Epithelial cell of esophagus (primary cell): ENCODE data around the gene SPRN.

Experiments
- DNase-seq: peaks from one replicate; pipeline ENCODE4 v3.0.0; 2010; ENCODE audit warnings: low read depth
- H3K4me3 ChIP-seq: 2 replicates; pipeline ENCODE4 v1.5.1; 2011; ENCODE audit warnings: mild to moderate bottlenecking, low read length, control low read depth
- TF ChIP-seq, protein P1 (sequence below): IDR thresholded peaks from 2 replicates; pipeline ENCODE4 v1.5.1; 2011; ENCODE audit warnings: low read depth, mild to moderate bottlenecking, low read length, control low read depth, inconsistent platforms; ENCODE audit not compliant: insufficient read depth; ENCODE audit errors: missing control alignments

SPRN gene

DNA sequence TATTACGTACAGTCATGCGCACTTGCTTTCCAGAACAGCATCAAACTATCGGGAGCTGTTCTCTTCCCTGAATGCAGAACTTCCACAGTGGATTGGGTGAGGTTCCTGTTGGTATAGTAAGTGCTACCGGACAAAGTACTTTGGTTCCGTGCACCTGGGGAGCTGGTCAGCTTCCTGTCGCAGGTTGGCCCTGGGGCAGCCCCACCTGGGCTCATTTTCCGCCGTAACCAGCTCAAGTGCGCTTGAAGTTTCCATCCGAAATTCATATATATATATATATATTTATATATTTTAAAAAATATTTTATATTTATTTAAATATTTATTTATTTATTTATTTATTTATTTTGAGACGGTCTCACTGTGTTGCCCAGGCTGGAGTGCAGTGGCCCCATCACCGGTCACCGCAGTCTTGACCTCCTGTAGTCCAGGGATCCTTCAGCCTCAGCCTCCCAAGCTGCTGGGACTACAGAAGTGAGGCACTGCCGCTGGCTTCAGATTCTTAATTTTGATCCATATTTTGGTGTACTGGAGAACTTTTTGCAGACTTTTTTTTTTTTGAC is 35.9 kb upstream of the SPRN start:
- DNase-seq, result no peak
- TF ChIP-seq, protein P1, sequence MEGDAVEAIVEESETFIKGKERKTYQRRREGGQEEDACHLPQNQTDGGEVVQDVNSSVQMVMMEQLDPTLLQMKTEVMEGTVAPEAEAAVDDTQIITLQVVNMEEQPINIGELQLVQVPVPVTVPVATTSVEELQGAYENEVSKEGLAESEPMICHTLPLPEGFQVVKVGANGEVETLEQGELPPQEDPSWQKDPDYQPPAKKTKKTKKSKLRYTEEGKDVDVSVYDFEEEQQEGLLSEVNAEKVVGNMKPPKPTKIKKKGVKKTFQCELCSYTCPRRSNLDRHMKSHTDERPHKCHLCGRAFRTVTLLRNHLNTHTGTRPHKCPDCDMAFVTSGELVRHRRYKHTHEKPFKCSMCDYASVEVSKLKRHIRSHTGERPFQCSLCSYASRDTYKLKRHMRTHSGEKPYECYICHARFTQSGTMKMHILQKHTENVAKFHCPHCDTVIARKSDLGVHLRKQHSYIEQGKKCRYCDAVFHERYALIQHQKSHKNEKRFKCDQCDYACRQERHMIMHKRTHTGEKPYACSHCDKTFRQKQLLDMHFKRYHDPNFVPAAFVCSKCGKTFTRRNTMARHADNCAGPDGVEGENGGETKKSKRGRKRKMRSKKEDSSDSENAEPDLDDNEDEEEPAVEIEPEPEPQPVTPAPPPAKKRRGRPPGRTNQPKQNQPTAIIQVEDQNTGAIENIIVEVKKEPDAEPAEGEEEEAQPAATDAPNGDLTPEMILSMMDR, result no peak
- no peak overlapping the region for H3K4me3 ChIP-seq

DNA sequence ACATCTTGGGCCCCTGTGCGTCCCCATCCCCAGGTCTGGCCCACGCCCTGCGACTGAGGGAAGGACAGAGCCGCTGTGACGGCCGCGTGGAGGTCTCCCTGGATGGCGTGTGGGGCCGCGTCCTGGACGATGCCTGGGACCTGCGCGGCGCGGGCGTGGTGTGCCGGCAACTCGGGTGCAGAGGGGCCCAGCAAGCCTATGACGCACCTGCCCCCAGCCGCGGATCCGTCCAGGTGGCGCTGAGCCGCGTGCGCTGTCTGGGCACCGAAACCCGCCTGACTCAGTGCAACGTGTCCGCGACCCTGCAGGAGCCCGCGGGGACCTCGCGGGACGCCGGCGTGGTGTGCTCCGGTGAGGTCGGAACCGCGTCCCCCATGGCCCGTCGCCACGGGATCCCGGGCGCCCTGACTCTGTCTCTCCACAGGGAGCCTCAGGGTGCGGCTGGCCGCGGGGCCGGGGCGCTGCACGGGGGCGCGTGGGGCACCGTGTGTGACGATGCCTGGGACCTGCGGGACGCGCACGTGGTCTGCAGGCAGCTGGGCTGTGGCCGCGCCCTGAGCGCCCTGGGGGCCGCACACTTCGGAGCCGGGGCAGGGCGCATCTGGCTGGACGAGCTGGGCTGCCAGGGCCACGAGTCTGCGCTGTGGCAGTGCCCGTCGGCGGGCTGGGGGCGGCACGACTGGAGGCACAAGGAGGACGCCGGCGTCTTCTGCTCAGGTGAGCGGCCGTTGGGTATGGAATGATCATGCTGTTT is 35.2 kb upstream of the SPRN start:
- H3K4me3 ChIP-seq, result no peak overlapping the region
- no peak for DNase-seq
- TF ChIP-seq, protein P1, result no peak

DNA sequence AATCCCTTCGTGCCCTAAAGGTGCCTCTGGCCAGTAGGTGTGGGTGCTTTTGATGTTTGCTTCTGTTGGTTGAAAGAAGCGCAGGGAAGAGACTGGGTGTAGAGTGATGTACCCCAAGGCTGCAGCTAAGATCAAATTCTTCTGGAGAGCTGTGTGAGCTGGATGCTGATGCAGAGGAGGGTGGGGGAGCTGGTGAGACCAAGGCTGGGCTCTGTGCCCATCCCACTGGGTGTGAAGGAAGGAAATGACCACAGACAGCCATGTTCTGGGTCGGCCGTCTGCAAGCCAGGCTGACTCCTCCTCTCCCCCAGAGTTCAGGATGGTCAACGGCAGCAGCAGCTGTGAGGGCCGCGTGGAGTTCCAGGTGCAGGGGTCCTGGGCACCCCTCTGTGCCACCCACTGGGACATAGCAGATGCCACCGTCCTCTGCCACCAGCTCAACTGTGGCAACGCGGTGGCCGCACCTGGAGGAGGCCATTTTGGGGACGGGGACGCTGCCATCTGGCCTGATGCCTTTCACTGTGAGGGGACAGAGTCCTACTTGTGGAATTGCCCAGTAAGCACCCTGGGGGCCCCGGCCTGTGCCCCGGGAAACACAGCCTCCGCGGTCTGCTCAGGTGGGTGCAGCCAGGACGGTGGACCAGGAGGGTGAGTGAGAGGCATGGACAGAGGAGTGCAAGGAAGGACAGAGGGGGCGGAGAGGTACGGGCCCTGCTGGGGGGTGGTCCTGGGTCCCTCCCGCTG is 34.5 kb upstream of the SPRN start:
- H3K4me3 ChIP-seq, result no peak overlapping the region
- TF ChIP-seq, protein P1, result no peak
- DNase-seq, result no peak

DNA sequence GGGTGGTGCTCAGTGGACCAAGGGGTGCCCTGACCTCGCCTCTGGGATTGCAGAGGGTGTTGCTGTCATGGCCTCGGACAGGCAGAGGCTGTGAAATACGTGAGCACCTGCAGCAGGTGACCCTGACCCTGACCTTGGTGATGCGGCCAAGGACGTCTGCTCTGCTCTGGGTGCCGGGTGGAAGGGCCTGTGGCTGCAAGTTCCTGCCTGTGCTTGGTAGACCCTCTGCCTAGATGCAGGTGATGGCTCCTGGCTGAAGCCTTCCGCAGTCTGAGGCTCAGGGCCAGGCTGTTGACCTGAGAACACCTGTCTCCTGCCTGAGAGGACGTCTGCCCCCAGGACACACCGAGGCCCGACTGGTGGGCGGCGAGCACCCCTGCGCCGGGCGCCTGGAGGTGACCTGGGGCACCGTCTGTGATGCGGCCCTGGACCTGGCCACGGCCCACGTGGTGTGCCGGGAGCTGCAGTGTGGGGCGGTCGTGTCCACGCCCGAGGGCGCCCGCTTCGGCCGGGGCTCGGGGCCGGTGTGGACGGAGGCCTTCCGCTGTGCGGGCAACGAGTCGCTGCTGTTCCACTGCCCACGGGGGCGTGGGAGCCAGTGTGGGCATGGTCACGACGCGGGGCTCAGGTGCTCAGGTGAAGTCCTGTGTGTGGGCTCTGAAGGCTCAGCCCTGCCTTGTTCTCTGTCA is 33.7 kb upstream of the SPRN start:
- no peak for DNase-seq
- H3K4me3 ChIP-seq, result no peak overlapping the region
- TF ChIP-seq, protein P1, result no peak

DNA sequence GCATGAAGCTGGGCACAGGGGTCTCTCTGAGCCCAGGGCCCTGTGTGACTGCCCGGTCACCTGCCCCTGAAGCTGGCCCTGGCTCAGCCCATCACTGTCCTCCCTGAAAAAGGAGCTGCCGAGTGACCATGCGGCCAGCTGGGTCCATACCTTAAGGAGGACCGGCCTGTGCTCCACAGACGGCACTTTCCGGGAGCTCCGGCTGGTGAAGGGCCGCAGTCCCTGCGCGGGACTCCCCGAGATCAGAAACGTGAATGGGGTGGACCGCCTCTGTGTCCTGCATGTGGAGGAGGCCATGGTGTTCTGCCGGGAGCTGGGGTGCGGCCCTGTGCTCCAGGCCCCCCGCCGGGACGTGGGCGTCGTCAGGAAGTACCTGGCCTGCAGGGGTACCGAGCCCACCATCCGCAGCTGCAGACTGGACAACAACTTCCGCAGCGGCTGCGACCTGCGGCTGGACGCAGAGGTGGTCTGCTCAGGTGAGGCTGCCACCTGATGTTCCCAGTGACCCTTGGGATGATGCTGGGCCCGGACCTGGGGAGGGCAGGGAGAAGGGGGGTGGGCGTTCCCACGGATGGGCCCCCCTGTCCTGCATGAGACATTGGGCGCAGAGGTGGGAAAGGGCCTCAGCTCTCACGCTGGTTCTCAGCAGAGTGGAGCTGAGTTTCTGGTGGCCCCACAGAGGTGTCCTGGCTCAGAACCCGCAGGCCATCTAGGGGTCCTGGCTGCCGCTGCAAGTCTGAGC is 32.8 kb upstream of the SPRN start:
- TF ChIP-seq, protein P1, result no peak
- no peak for DNase-seq
- H3K4me3 ChIP-seq, result no peak overlapping the region
